ENCODE results near the gene FBXO15.

The FBXO15 gene

DNA sequence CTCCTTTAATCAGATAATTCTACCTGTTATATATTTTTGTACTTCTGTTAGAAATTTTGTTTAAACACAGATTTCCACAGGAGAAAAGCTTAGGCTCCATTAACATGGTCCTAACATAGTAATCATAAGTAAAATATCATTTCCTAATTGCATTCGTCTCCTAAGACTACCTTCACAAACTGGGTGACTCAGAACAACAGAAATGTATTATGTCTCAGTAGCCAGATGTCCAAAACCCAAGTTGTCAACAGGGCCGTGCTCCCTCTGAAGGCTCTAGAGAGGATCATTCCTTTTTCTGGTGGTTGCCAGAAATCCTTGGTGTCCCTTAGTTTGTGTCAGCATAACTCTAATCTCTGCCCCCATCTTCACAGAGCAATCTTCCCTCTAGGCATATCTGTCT lies 5.4 kb downstream of the FBXO15 start:
- no peak overlapping the region for H3K9ac ChIP-seq (ENCODE audit: low read length)
- H3K36me3 ChIP-seq (ENCODE audit: control insufficient read depth, insufficient read depth, low read length): no peaks in the 10 kb centered on the region
- H3K4me3 ChIP-seq (ENCODE audit: low read length): no peak overlapping the region
- H3K27ac ChIP-seq (ENCODE audit: low read depth, low read length): no peak overlapping the region
- no peak overlapping the region for H4K5ac ChIP-seq (ENCODE audit: low read length)
- DNase-seq: no peak
- H4K8ac ChIP-seq (ENCODE audit: low read depth, low read length): no peak overlapping the region
- H2BK15ac ChIP-seq (replicated peaks; ENCODE audit: low read depth): no peak overlapping the region
- H2BK5ac ChIP-seq (ENCODE audit: low read length): no peak overlapping the region
- H3K56ac ChIP-seq (ENCODE audit: low read length): no peak overlapping the region
- H3K27me3 ChIP-seq (ENCODE audit: insufficient read depth, low read length, poor library complexity): no peaks in the 10 kb centered on the region
- no peak overlapping the region for H2AK5ac ChIP-seq (ENCODE audit: low read length)
- H3K18ac ChIP-seq (ENCODE audit: low read length): no peak overlapping the region
- H3K4me2 ChIP-seq (ENCODE audit: low read length): no peak overlapping the region
- H2BK120ac ChIP-seq (ENCODE audit: low read depth, low read length): no peak overlapping the region
- WGBS (ENCODE audit: extremely low coverage, insufficient coverage, low lambda C conversion rate): no CpG with 5 or more reads among the region's 2 CpGs
- H3K79me1 ChIP-seq (ENCODE audit: low read length): no peaks in the 10 kb centered on the region
- no peaks in the 10 kb centered on the region for H3K79me2 ChIP-seq (ENCODE audit: control insufficient read depth, insufficient read depth, low read length)
- no peak overlapping the region for H3K23ac ChIP-seq (ENCODE audit: low read length)
- no peak overlapping the region for H3K4ac ChIP-seq (ENCODE audit: low read depth, low read length)
- peaks cover 4% of the 10 kb centered on the region for H3K4me1 ChIP-seq (ENCODE audit: control insufficient read depth, low read depth, low read length)

DNA sequence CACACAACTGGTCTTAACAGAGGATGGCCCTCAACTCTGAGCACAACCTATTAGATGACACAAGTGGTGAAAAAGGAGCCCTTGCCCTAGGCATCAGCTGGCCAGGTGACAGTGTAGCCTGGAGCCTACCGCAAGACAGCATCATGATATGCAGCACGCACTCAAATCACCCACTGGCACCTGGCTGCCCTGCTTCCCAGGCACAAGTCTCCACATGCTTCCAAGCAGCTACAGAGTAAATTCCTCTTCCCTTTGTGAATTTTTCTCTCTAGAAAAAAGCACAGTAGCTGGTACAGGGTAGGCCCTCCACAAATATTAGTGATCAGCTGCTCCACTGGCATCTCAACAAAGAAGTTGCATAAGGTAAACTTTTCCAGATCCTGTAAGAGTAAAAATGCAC lies 6.0 kb downstream of the FBXO15 start:
- Histone ChIP-seq H3K9ac (ENCODE audit: low read length) (no peak overlapping the region), H3K18ac (ENCODE audit: low read length) (no peak overlapping the region), H3K4ac (ENCODE audit: low read depth, low read length) (no peak overlapping the region), H3K36me3 (ENCODE audit: control insufficient read depth, insufficient read depth, low read length) (no peaks in the 10 kb centered on the region), H2BK120ac (ENCODE audit: low read depth, low read length) (no peak overlapping the region), H2AK5ac (ENCODE audit: low read length) (no peak overlapping the region), H2BK5ac (ENCODE audit: low read length) (no peak overlapping the region), H4K5ac (ENCODE audit: low read length) (no peak overlapping the region), H3K23ac (ENCODE audit: low read length) (no peak overlapping the region), H4K8ac (ENCODE audit: low read depth, low read length) (no peak overlapping the region), H3K4me3 (ENCODE audit: low read length) (no peak overlapping the region), H3K27ac (ENCODE audit: low read depth, low read length) (no peak overlapping the region), H2BK15ac (replicated peaks; ENCODE audit: low read depth) (no peak overlapping the region), H3K56ac (ENCODE audit: low read length) (no peak overlapping the region), H3K27me3 (ENCODE audit: insufficient read depth, low read length, poor library complexity) (no peaks in the 10 kb centered on the region), H3K4me2 (ENCODE audit: low read length) (no peak overlapping the region), H3K4me1 (ENCODE audit: control insufficient read depth, low read depth, low read length) (no peaks in the 10 kb centered on the region), H3K79me2 (ENCODE audit: control insufficient read depth, insufficient read depth, low read length) (no peaks in the 10 kb centered on the region), H3K79me1 (ENCODE audit: low read length) (no peaks in the 10 kb centered on the region)
- DNase-seq: no peak
- WGBS (ENCODE audit: extremely low coverage, insufficient coverage, low lambda C conversion rate): no CpG with 5 or more reads among the region's 2 CpGs

DNA sequence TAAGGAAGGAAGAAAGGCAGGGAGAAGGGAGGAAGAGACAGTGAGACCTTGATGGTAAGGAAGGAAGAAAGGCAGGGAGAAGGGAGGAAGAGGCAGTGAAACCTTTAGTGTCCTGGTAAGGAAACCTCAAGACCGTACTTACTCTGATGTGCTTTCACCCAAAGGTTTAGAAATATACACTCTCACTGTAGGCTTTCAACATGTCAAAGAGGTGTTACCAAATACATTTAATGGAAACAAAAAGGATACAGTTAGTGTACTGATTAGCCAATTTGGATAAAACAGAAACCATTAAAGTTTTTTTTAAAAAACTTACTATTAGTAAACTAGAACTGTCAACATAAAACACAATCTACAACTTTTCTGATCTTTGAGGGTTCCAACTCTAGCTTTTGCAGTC lies 7.1 kb downstream of the FBXO15 start:
- Histone ChIP-seq H3K18ac (ENCODE audit: low read length) (no peak overlapping the region), H3K9ac (ENCODE audit: low read length) (no peak overlapping the region), H3K4me1 (ENCODE audit: control insufficient read depth, low read depth, low read length) (no peaks in the 10 kb centered on the region), H3K27ac (ENCODE audit: low read depth, low read length) (no peak overlapping the region), H4K8ac (ENCODE audit: low read depth, low read length) (no peak overlapping the region), H2BK120ac (ENCODE audit: low read depth, low read length) (no peak overlapping the region), H3K56ac (ENCODE audit: low read length) (no peak overlapping the region), H2BK5ac (ENCODE audit: low read length) (no peak overlapping the region), H3K4ac (ENCODE audit: low read depth, low read length) (no peak overlapping the region), H2AK5ac (ENCODE audit: low read length) (no peak overlapping the region), H3K27me3 (ENCODE audit: insufficient read depth, low read length, poor library complexity) (no peaks in the 10 kb centered on the region), H4K5ac (ENCODE audit: low read length) (no peak overlapping the region), H3K36me3 (ENCODE audit: control insufficient read depth, insufficient read depth, low read length) (no peaks in the 10 kb centered on the region), H3K79me2 (ENCODE audit: control insufficient read depth, insufficient read depth, low read length) (no peaks in the 10 kb centered on the region), H3K4me3 (ENCODE audit: low read length) (no peak overlapping the region), H3K4me2 (ENCODE audit: low read length) (no peak overlapping the region), H3K79me1 (ENCODE audit: low read length) (no peaks in the 10 kb centered on the region), H2BK15ac (replicated peaks; ENCODE audit: low read depth) (no peak overlapping the region), H3K23ac (ENCODE audit: low read length) (no peak overlapping the region)
- no peak for DNase-seq
- WGBS (ENCODE audit: extremely low coverage, insufficient coverage, low lambda C conversion rate): no CpG with 5 or more reads among the region's 1 CpG

DNA sequence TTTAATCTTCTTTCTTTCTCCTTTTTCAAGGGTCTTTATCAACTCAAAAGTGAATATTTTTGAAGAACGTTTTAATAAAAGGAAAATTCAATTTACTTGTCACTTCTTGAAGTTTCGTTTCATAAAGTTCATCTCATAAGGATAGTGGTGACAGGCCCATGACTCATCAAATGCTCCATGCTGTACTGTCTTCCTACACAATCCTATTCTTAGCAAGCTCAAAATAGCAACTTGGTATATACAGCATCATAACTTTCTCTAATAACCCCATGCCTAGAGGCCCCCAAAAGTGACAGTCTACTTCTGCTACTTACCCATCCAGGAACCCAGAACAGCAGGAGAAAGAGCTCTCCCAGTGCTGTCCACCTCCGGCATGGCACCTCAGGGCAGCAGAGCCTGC lies 7.7 kb downstream of the FBXO15 start:
- H3K4me2 ChIP-seq (ENCODE audit: low read length): no peak overlapping the region
- no peak overlapping the region for H3K18ac ChIP-seq (ENCODE audit: low read length)
- H3K79me2 ChIP-seq (ENCODE audit: control insufficient read depth, insufficient read depth, low read length): no peaks in the 10 kb centered on the region
- H2BK120ac ChIP-seq (ENCODE audit: low read depth, low read length): no peak overlapping the region
- no peak overlapping the region for H2BK5ac ChIP-seq (ENCODE audit: low read length)
- H4K5ac ChIP-seq (ENCODE audit: low read length): no peak overlapping the region
- no peak overlapping the region for H2AK5ac ChIP-seq (ENCODE audit: low read length)
- H3K79me1 ChIP-seq (ENCODE audit: low read length): no peaks in the 10 kb centered on the region
- H3K4ac ChIP-seq (ENCODE audit: low read depth, low read length): no peak overlapping the region
- H4K8ac ChIP-seq (ENCODE audit: low read depth, low read length): no peak overlapping the region
- H3K27ac ChIP-seq (ENCODE audit: low read depth, low read length): no peak overlapping the region
- H2BK15ac ChIP-seq (replicated peaks; ENCODE audit: low read depth): no peak overlapping the region
- H3K9ac ChIP-seq (ENCODE audit: low read length): no peak overlapping the region
- no peak overlapping the region for H3K23ac ChIP-seq (ENCODE audit: low read length)
- H3K56ac ChIP-seq (ENCODE audit: low read length): no peak overlapping the region
- H3K4me3 ChIP-seq (ENCODE audit: low read length): no peak overlapping the region
- H3K36me3 ChIP-seq (ENCODE audit: control insufficient read depth, insufficient read depth, low read length): no peaks in the 10 kb centered on the region
- no CpG with 5 or more reads among the region's 3 CpGs for WGBS (ENCODE audit: extremely low coverage, insufficient coverage, low lambda C conversion rate)
- no peaks in the 10 kb centered on the region for H3K27me3 ChIP-seq (ENCODE audit: insufficient read depth, low read length, poor library complexity)
- H3K4me1 ChIP-seq (ENCODE audit: control insufficient read depth, low read depth, low read length): no peaks in the 10 kb centered on the region
- DNase-seq: no peak

DNA sequence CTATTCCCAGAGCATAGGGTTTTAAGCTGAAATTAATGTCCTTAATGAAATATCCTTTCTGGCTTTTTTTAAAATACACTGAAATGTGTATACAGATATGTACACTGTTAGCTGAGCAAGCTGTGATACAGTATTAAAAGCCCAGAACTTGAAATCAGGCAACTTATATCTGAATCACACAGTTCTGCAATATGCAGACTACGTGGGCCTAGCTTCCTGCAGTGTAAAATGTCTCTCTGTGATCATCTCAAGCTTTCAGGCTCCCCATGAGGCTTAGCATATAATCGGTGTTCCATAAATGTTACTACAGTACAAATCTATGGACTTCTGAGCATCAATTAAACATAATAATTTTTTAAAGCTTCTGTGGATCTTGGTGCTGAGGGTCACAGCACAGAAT lies 8.2 kb downstream of the FBXO15 start:
- Histone ChIP-seq H2BK15ac (replicated peaks; ENCODE audit: low read depth) (no peak overlapping the region), H4K8ac (ENCODE audit: low read depth, low read length) (no peak overlapping the region), H3K4me2 (ENCODE audit: low read length) (no peak overlapping the region), H3K4me1 (ENCODE audit: control insufficient read depth, low read depth, low read length) (no peaks in the 10 kb centered on the region), H4K5ac (ENCODE audit: low read length) (no peak overlapping the region), H3K79me2 (ENCODE audit: control insufficient read depth, insufficient read depth, low read length) (no peaks in the 10 kb centered on the region), H3K27ac (ENCODE audit: low read depth, low read length) (no peak overlapping the region), H3K79me1 (ENCODE audit: low read length) (no peaks in the 10 kb centered on the region), H3K18ac (ENCODE audit: low read length) (no peak overlapping the region), H3K36me3 (ENCODE audit: control insufficient read depth, insufficient read depth, low read length) (no peaks in the 10 kb centered on the region), H2BK5ac (ENCODE audit: low read length) (no peak overlapping the region), H2BK120ac (ENCODE audit: low read depth, low read length) (no peak overlapping the region), H3K9ac (ENCODE audit: low read length) (no peak overlapping the region), H3K56ac (ENCODE audit: low read length) (no peak overlapping the region), H2AK5ac (ENCODE audit: low read length) (no peak overlapping the region), H3K23ac (ENCODE audit: low read length) (no peak overlapping the region), H3K4me3 (ENCODE audit: low read length) (no peak overlapping the region), H3K27me3 (ENCODE audit: insufficient read depth, low read length, poor library complexity) (no peaks in the 10 kb centered on the region), H3K4ac (ENCODE audit: low read depth, low read length) (no peak overlapping the region)
- no peak for DNase-seq
- WGBS (ENCODE audit: extremely low coverage, insufficient coverage, low lambda C conversion rate): no CpG with 5 or more reads among the region's 2 CpGs

DNA sequence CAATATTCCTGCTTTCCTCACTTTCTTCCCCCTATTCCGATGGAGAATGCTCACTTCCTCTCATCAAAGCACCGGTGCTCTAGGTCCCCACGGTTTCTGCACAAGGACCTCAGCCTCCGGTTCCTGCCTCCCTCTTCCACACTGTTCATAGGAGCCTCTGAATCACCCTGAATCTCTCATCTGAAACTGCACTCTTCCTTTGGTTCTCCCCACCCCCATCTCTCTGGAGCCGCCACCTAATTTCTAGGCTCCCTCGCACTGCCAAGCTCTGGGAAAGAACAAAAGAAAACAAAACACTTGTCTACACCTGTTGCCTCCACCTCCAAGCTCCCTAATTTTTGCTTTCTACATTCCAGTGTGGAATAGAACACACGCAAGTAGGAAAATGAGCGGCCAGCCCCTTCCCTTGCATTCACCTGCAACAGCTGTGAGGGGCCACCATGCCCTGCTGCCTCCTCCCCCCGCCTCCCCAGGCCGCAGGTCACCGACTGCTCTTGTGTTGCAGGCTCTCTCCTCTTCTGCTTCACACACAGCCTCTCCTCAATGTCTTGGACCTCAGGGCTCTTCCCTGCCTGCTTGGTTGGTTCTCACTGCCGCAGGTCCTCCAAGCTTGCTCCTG lies 9.6 kb downstream of the FBXO15 start:
- DNase-seq: no peak
- Histone ChIP-seq H3K4me2 (ENCODE audit: low read length) (no peak overlapping the region), H2BK5ac (ENCODE audit: low read length) (no peak overlapping the region), H3K36me3 (ENCODE audit: control insufficient read depth, insufficient read depth, low read length) (no peaks in the 10 kb centered on the region), H3K56ac (ENCODE audit: low read length) (no peak overlapping the region), H3K27ac (ENCODE audit: low read depth, low read length) (no peak overlapping the region), H3K4me3 (ENCODE audit: low read length) (no peak overlapping the region), H3K9ac (ENCODE audit: low read length) (no peak overlapping the region), H3K79me2 (ENCODE audit: control insufficient read depth, insufficient read depth, low read length) (no peaks in the 10 kb centered on the region), H3K79me1 (ENCODE audit: low read length) (no peaks in the 10 kb centered on the region), H3K23ac (ENCODE audit: low read length) (no peak overlapping the region), H2BK15ac (replicated peaks; ENCODE audit: low read depth) (no peak overlapping the region), H3K18ac (ENCODE audit: low read length) (no peak overlapping the region), H2AK5ac (ENCODE audit: low read length) (no peak overlapping the region), H4K5ac (ENCODE audit: low read length) (no peak overlapping the region), H3K27me3 (ENCODE audit: insufficient read depth, low read length, poor library complexity) (no peaks in the 10 kb centered on the region), H2BK120ac (ENCODE audit: low read depth, low read length) (no peak overlapping the region), H4K8ac (ENCODE audit: low read depth, low read length) (no peak overlapping the region), H3K4ac (ENCODE audit: low read depth, low read length) (no peak overlapping the region), H3K4me1 (ENCODE audit: control insufficient read depth, low read depth, low read length) (no peaks in the 10 kb centered on the region)
- WGBS (ENCODE audit: extremely low coverage, insufficient coverage, low lambda C conversion rate): no CpG with 5 or more reads among the region's 12 CpGs
